GM10847 (cell line): ENCODE data around the gene RPS6KA4.

Experiments used
- POLR2A ChIP-seq: IDR thresholded peaks from 2 replicates; pipeline ENCODE4 v1.6.1; 2011; ENCODE audit not compliant: insufficient read length; ENCODE audit errors: extremely low read depth

RPS6KA4 gene

DNA sequence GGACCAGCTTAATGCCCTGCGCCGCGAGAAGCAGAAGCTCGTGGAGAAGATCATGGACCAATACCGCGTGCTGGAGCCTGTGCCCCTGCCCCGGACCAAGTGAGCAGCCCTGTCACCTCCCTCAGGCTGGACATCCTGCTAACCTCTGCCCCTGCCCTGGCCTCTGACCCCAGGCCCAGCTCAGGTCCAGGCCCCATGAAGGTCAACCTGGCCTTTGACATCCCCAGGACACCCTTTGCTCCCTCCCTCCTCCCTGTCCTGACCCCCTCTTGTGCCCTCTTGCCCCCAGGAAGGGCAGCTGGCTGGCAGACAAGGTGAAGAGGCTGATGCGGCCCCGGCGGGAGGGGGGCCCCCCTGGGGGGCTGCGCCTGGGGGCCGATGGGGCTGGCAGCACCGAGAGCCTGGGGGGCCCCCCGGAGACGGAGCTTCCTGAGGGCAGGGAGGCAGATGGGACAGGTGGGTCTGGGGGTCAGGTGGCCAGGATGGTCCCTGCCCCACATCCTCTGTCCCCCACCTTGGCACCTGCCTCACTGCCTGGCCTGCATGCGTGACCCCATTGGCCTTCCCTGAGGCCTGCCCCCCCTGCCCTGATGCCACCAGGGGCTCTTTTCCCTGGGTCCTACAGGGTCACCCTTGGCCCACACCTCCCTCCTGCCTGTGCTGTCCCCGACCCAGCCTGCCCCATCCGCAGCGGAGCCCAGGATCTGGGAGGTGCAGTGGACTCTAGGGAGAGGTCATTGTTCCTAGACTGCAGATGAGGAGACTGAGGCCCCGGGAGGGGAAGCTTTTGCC is 5.1 kb upstream of the RPS6KA4 start:
- no peak for TF ChIP-seq POLR2A

DNA sequence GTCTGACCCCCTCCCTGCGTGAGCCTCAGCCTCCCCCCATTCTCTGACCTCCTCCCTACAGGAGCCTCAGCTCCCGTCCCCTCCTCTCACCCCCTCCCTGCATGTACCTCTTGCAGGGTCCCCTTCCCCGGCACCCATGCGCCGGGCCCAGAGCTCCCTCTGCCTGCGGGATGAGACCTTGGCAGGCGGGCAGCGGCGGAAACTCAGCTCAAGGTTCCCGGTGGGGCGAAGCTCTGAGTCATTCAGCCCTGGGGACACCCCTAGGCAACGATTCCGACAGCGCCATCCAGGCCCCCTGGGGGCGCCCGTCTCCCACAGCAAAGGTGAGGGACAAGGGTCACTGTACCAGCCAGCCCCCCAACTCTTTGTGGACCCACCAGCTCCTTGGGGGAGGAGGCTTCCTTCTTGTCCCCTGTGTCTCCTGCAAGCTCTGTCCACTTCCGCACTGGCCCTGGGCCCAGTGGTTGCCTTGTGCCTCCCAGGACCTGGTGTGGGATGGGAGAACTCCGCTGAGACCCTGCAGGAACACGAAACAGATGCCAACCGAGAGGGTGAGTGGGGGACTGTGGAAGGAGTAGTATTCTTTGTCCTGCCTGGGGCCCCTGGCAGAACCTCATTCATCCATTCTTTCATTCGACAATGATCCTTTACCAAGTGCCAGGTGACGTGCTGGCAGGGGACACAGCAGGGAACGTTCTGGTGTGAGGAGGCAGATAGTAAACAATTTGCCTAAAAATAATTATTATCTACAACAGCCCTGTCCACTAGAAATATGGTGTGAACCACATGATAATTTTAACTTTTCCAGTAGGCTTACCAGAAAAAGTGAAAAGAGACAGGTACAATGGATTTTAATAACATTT is 3.7 kb upstream of the RPS6KA4 start:
- no peak for TF ChIP-seq POLR2A

DNA sequence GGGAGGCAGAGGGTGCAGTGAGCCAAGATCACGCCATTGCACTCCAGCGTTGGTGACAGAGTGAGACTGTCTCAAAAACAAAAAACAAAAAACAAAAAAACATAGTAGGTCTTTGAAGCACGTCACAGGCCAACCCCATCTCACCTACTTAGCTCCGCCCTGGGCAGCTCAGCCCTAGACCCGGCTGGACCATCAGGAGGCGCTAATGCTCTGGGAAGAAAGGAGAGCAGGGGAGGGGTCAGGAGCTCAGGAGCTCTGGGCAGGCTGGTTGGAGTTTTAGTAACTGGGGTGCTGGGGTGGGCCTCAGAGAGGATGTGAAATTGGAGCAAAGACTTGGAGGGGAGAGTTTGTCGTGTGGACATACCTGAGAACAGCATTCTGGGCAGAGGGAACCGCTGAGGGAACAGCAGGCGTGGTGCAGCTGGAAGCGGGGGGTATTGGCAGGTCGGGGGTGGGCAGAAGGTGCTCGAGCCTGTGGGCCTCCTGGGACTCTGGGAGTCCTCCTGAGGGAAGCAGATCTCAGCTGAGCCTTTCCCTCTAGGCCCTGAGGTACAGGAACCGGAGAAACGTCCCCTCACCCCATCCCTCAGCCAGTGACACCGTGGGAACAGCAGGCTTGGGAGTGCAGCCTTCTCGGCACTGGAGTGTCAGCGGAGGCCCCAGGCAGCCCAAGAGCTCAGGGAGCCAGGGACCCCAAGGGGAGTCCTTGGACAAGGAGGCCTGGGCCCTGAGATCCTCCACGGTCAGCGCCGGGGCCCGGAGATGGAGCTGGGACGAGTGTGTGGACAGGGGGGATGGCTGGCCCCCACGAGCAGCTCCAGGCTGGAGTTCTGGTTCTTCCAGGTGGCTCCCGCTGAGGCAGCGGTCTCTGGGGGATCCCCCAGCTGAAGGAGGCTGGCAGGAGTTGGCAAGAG is 2.2 kb upstream of the RPS6KA4 start:
- no peak for TF ChIP-seq POLR2A

DNA sequence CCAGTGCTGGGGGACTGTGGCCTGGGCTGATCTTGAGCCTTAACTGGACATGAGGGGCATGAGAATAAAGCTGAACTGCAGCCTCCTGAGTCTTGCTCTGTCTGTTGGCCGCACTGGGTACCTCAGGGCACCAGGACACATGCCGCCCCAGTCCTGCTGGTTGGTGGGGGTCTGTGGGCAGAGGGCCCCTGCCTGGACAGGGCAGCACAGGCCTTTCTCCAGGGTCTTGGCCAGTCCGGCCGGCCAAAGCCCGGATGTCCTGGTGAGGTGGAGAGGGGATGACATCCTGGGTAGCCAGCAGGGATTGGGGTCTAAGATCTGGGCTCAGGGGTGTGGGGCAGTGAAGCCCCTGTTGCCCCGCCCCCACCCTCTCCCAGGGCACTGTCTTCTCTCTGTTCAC is 1.5 kb upstream of the RPS6KA4 start:
- no peak for TF ChIP-seq POLR2A

DNA sequence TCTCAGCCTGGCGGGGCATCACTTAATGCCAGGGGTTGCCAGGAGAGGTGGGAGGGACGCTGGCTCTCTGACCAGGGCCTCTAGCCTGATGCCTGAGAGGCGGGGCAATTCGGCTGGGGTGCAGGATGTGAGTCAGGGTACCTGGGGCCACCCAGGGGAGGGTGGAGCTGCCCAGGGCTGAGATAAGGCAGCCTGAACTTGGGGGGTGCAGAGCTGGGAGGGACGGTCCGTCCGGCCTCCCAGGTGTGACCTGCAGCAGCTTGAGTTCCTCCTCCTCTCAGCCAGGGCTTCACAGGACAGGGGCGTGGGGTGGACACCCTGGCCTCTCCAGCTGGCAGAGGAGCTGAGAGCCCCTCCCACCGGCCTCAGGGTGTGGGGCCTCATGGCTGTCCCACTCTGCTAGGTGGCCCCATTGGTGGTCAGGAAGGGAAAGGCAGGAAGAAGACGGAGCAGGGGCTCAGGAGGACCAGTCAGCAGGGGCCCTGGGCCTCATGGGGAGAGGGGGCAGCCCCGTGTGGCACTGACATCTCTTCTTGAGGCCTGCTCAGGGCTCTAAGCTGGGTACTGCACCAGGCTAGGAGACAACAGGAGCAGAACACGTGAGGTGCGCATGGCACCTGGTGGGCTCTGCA is 942 bp upstream of the RPS6KA4 start:
- TF ChIP-seq POLR2A = no peak

DNA sequence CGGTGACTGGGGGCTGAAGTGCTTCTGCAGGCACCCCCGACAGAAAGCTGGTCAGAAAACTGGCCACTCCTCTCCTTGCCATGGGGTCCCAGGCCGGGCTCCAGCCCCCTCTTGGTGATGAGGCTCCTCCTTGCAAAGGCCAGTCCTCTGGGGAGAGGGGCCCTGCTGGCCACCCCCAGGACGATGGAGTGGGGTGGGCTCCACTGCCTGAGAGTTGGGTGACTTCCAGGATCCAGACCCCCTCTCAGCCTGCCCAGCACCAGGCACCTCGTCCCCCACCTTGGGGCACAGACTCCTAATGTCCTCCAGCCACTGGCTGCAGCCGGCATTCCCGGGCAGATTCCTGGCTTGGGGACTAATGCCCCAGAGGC is 441 bp upstream of the RPS6KA4 start:
- TF ChIP-seq POLR2A = no peak

DNA sequence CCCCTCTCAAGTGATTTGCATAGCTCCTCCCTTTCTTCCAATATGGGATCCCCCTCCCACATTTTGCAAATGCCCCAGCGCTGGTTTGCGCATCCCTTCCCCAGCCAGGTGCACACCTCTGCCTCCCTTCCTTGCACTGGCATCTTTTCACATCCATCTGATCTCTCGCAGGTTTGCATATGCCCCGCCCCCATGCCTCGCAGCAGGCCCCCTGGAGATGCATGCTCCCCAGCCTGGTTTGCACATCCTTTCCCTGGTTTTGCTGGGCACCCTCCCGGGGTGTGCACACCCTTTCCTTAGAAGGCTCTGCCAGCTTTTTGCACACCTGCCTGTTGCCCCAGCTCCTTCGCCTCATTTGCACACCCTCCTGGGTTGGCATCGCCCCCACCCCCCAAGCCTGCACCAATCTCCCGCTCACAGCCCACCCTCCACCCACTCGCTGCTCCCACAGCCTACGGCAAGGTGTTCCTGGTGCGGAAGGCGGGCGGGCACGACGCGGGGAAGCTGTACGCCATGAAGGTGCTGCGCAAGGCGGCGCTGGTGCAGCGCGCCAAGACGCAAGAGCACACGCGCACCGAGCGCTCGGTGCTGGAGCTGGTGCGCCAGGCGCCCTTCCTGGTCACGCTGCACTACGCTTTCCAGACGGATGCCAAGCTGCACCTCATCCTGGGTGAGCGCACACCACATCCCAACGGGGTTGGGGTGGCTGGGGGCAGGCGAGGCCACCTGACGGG is 917 bp downstream of the RPS6KA4 start:
- TF ChIP-seq POLR2A = no peak

DNA sequence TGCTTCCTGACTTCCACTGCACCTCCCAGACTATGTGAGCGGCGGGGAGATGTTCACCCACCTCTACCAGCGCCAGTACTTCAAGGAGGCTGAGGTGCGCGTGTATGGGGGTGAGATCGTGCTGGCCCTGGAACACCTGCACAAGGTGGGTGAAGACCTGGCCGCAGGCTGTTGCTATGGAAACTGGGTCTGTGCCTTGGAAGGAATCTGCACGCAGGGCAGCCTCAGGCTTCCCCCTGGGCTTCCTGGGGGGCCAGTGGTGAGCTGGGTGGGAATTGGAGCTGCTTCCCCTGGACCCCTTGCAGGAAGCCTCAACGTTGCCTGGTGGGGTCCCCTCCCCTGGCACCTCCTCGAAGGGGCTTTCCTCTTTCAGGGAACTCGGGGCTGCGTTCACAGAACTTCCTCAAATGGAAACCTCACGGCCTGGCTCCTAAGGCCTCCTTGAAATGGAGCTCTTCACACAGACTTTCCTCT is 1.5 kb downstream of the RPS6KA4 start:
- TF ChIP-seq POLR2A = no peak

DNA sequence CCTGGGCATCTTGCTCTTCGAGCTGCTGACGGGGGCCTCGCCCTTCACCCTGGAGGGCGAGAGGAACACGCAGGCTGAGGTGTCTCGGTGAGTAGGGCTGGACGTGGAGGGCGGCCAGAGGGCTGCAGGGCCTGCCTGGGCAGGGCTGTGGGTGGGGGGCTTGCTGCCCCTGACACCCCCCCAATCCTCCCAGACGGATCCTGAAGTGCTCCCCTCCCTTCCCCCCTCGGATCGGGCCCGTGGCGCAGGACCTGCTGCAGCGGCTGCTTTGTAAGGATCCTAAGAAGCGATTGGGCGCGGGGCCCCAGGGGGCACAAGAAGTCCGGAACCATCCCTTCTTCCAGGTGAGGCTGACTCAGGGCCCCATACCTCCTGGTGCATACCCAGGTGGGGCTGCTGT is 2.7 kb downstream of the RPS6KA4 start:
- no peak for TF ChIP-seq POLR2A

DNA sequence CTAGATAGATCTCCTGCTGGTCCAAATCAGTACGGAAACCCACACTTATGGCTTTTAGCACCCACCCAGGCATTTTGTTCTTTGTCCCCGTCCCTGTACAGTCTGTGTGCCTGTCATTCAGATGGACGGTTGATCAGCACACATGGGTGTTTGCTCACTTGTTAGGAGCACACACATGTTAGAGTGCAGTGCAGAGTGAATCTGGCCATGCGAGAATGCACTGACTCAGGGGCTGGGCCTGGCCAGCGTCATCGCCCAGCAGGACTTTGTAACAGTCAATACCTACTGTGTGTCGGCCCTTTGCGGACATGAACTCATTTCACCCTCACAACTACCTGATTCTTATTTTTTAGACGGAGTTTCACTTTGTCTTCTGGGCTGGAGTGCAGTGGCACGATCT is 3.4 kb downstream of the RPS6KA4 start:
- TF ChIP-seq POLR2A = no peak

DNA sequence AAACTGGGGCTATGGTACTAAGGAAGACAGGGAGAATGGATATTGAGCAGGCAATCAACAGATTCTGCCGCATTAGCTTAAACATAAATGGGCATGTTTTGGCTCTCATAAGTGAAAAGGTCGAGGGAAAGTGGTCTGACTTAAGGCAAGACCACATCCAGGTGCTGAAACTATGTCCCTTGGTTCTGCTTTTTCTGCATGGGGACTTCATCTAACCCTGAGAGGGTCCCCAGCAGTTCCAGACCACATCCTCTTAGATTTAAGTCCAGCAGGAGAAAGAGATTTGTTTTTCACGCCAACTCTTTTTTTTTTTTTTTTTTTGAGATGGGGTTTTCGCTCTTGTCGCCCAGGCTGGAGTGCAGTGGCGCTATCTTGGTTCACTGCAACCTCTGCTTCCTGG is 5.5 kb downstream of the RPS6KA4 start:
- TF ChIP-seq POLR2A = no peak

DNA sequence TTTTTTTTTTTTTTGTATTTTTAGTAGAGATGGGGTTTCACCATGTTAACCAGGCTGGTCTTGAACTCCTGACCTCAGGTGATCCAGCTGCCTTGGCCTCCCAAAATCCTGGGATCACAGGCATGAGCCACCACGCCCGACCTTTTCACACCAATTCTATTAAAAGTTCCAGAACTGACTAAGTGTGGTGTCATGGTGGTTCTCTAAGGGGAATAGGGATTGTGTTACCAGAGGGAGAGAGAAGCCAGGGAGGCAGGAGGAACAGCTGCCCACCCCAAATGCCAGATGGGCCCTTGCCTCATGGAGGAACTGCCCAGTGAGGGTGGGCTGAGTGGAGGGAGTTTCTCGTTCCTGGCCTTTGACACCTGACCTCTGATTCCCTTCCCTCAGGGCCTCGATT is 5.9 kb downstream of the RPS6KA4 start:
- no peak for TF ChIP-seq POLR2A

DNA sequence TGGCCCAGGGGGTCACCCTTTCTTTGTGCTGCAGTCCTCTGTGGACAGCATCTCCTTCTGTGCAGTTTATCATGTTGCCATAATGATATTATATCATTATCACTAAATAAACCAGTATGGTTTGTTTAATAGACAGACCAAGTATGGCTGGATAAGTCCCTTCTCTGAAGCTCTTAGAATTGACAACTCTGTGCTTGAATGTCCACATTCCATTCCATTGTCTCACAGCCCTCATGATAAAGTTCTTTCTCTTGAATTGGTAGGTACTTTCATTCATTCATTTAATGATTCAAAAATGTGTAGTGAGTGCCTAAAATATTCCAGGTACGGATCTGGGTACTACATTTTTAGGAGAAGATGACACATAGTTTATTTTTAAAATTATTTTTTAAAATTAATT is 7.8 kb downstream of the RPS6KA4 start:
- no peak for TF ChIP-seq POLR2A

DNA sequence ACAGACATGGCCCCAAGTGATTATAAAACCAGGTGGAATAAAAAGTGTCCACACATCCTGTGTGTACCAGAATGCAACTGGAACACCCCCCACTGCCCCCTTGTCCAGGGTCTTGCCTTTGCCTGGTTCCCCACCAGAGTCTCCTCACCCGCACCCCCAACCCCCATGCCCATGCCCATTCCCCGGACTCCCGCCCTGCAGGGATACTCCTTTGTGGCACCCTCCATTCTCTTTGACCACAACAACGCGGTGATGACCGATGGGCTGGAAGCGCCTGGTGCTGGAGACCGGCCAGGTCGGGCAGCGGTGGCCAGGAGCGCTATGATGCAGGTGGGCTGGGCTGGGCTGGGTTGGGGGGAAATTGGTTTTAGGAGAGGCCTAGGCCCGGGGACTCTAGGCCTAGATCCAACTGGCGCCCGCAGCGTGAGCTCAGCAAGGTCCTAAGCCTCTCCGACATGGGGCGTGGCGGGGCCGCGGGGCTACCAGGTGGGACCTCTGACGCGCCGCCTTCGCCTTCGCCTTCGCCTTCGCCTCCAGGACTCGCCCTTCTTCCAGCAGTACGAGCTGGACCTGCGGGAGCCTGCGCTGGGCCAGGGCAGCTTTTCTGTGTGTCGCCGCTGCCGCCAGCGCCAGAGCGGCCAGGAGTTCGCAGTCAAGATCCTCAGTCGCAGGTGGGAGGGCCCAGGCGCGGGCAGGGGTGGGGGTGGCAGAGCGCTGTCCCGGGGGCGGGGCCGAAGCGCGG is 9.1 kb downstream of the RPS6KA4 start:
- no peak for TF ChIP-seq POLR2A

DNA sequence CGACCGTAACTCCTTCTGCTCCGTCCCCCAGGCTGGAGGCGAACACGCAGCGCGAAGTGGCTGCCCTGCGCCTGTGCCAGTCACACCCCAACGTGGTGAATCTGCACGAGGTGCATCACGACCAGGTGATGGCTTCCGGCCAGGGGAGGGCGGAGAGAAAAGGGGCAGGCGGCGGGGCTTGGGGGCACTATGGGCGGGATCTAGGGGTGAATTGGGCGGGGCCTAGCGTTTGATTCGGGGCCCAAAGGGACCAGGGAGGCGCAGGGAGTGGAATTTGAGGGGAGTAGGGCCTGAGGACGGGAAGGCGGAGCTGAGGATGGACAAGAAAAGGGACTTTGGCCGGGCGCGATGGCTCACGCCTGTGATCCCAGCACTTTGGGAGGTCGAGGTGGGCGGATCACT is 9.7 kb downstream of the RPS6KA4 start:
- TF ChIP-seq POLR2A = no peak
